Prostate gland (tissue), 2 donors: Measurements from ENCODE around the gene TAF1C. TPM values are rescaled to one million over a fixed set of nuclear protein-coding genes. Genes with fewer than 3 reads are reported as not detected.

Experiments used
- DNase-seq: peaks from one replicate; pipeline ENCODE4 v3.0.0-alpha.2; 2019; ENCODE audit warnings: low spot score
- H3K27ac ChIP-seq, 2 donors: fragments of 200-600 bp; sonication (generic); 2 replicates each; pipeline ENCODE4 v1.5.1; 2017 to 2019
- H3K27me3 ChIP-seq: fragments of 200-600 bp; sonication (generic); replicated peaks from 2 replicates; pipeline ENCODE4 v1.5.1; 2019; ENCODE audit not compliant: insufficient read depth
- H3K36me3 ChIP-seq, 2 donors: fragments of 200-600 bp; sonication (generic); 1 replicate in 1 of 2; 2 replicates in 1 of 2; pipeline versions ENCODE4 v1.5.1 to v1.8.1; 2017 to 2019
- H3K4me1 ChIP-seq: fragments of 200-600 bp; sonication (generic); replicated peaks from 2 replicates; pipeline ENCODE4 v1.5.1; 2019
- H3K4me3 ChIP-seq, 2 donors: fragments of 200-600 bp; sonication (generic); 2 replicates each; pipeline ENCODE4 v1.5.1; 2017 to 2019
- H3K9me3 ChIP-seq: fragments of 200-600 bp; sonication (generic); 2 replicates; pipeline ENCODE4 v1.5.1; 2017
- CTCF ChIP-seq, 4 experiments: fragments of 200-600 bp in 2 of 4; fragments of 450-650 bp in 2 of 4; sonication (generic) in 2 of 4; IDR thresholded peaks; 1 replicate in 3 of 4; 2 replicates in 1 of 4; pipeline ENCODE4 v1.5.1; 2016 to 2019; ENCODE audit warnings: antibody characterized with exemption in 4 of 4, mild to moderate bottlenecking in 2 of 4, moderate library complexity in 2 of 4
- POLR2A ChIP-seq: fragments of 450-650 bp; IDR thresholded peaks from one replicate; pipeline ENCODE4 v1.6.1; 2016; ENCODE audit warnings: antibody characterized with exemption, mild to moderate bottlenecking
- POLR2AphosphoS5 ChIP-seq: sonication (generic); formaldehyde crosslinking; IDR thresholded peaks from one replicate; pipeline ENCODE4 v1.6.1; 2017; ENCODE audit warnings: antibody characterized with exemption
- WGBS: methylation state at CpG from one replicate; pipeline ENCODE4 v1.1.5; 2018; 5-methylcytosine and 5-hydroxymethylcytosine counted together
- intact Hi-C: fragments of 100-400 bp; cut with DNase I; formaldehyde crosslinking; loops from one replicate; pipeline ENCODE4 v1.14.2; 2022
- total RNA-seq, 2 donors: library from RNA; depleted of rRNA; stranded (reverse); fragments of >200 nt; gene quantifications; one replicate each; pipeline ENCODE4 v1.1.0, GENCODE V29; 2016

The TAF1C gene
- total RNA-seq, 2 donors from 2014 or later: 53.4 to 87.9 TPM

- TF ChIP-seq POLR2A (no peak), POLR2AphosphoS5 (no peak), CTCF (IDR thresholded peaks at IDR 0.05) (no peak)
- H3K27me3 ChIP-seq: peaks cover 3% of the 10 kb centered on the region
- no peak overlapping the region for H3K4me3 ChIP-seq
- H3K27ac ChIP-seq: no peak overlapping the region
- no peaks in the 10 kb centered on the region for H3K4me1 ChIP-seq
- H3K9me3 ChIP-seq: no peaks in the 10 kb centered on the region
- intact Hi-C loops: no loop called here
- no peak for DNase-seq
- H3K36me3 ChIP-seq: no peaks in the 10 kb centered on the region
- 57% methylated on average over 5 of the region's 5 CpGs for WGBS
These were observed 30.5 kb downstream of the TAF1C start for GRCh38 chr16:84156342-84156784.

GRCh38 chr16:84155771-84156170 is 31.1 kb downstream of the TAF1C start:
- intact Hi-C loops: no loop called here
- no peaks in the 10 kb centered on the region for H3K36me3 ChIP-seq
- no peak for DNase-seq
- 93% methylated on average over 6 of the region's 6 CpGs for whole genome bisulfite sequencing
- no peak overlapping the region for H3K4me3 ChIP-seq
- no peak overlapping the region for H3K27ac ChIP-seq
- H3K4me1 ChIP-seq: no peaks in the 10 kb centered on the region
- no peaks in the 10 kb centered on the region for H3K9me3 ChIP-seq
- no peak for TF ChIP-seq POLR2AphosphoS5
- TF ChIP-seq POLR2A: no peak
- TF ChIP-seq CTCF (IDR thresholded peaks at IDR 0.05): no peak
- no peaks in the 10 kb centered on the region for H3K27me3 ChIP-seq

DNA sequence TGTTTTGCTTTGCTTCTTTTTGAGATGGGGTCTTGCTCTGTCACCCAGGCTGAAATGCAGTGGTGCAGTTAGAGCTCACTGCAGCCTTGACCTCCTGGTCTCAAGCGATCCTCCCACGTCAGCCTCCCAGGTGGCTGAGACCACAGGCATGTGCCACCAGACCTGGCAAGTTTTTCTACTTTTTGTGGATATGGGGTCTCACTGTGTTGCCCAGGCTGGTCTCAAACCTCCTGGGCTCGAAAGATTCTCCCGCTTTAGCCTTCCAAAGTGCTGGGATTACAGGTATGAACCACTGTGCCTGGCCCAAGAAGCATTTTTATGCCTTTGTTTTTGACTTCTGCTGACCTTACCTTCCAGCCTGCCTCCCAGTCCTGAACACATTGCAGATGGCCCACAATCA is 31.6 kb downstream of the TAF1C start:
- no peak for TF ChIP-seq POLR2AphosphoS5
- no peak for TF ChIP-seq CTCF (IDR thresholded peaks at IDR 0.05)
- no peak for TF ChIP-seq POLR2A
- 93% methylated on average over 4 of the region's 4 CpGs for WGBS

DNA sequence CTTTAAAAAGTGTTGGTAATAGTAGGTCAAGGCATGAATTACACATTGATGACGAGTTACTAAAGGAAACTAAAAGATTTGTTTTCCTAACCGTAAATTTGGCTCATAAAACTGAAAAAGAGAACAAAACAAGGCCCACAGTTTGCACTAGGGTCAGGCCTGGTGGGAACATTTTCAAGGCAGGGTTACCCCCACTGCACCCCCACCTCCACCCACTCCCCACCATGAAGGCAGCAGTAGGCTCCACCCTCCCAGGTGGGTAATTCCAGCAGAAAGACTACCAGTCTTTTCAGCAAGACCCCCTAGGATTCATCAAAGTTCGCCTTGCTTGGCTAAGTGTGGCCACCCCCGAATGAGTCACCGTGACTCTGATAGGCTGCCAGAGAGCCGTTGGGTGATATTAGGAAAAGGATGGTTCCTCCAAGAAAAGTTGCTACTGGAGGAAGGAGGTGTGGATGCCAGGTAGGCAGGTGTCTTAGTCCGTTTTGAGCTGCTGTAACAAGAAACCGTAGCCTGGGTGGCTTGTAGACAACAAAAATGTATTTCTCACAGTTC is 33.1 kb downstream of the TAF1C start:
- WGBS: 34% methylated on average over 8 of the region's 8 CpGs
- H3K4me1 ChIP-seq: no peaks in the 10 kb centered on the region
- H3K4me3 ChIP-seq: no peak overlapping the region
- H3K27ac ChIP-seq: no peak overlapping the region
- H3K9me3 ChIP-seq: no peaks in the 10 kb centered on the region
- no peaks in the 10 kb centered on the region for H3K36me3 ChIP-seq
- intact Hi-C loops: no loop called here
- TF ChIP-seq CTCF (IDR thresholded peaks at IDR 0.05): no peak
- no peak for TF ChIP-seq POLR2A
- no peak for TF ChIP-seq POLR2AphosphoS5
- H3K27me3 ChIP-seq: no peaks in the 10 kb centered on the region
- no peak for DNase-seq

More for the DNA sequence above, 31.6 kb downstream of the TAF1C start:
- no peaks in the 10 kb centered on the region for H3K4me1 ChIP-seq
- no peaks in the 10 kb centered on the region for H3K36me3 ChIP-seq
- H3K27ac ChIP-seq: no peak overlapping the region
- no peak overlapping the region for H3K4me3 ChIP-seq
- H3K9me3 ChIP-seq: no peaks in the 10 kb centered on the region
- no peak for DNase-seq
- no peaks in the 10 kb centered on the region for H3K27me3 ChIP-seq
- intact Hi-C loops: no loop called here

- no peak for DNase-seq
- WGBS: 88% methylated on average over 3 of the region's 3 CpGs
These were observed 35.9 kb downstream of the TAF1C start for GRCh38 chr16:84150926-84151325.

More at GRCh38 chr16:84150926-84151325, 35.9 kb downstream of the TAF1C start:
- Histone ChIP-seq H3K27ac (no peak overlapping the region), H3K9me3 (no peaks in the 10 kb centered on the region), H3K4me1 (no peaks in the 10 kb centered on the region), H3K4me3 (no peak overlapping the region), H3K27me3 (no peaks in the 10 kb centered on the region), H3K36me3 (no peaks in the 10 kb centered on the region)
- no peak for TF ChIP-seq CTCF (IDR thresholded peaks at IDR 0.05)
- TF ChIP-seq POLR2A: no peak
- no peak for TF ChIP-seq POLR2AphosphoS5
- intact Hi-C loops: no loop called here
